COLO668 (cell line): Measurements from ENCODE around the gene C17orf58.
A peak's percentile ranks its signal among the peaks of the same experiment; 100 is the strongest.
"Not testable (repeated sequence)": the region's sequence is repeated elsewhere in the genome, so short reads cannot be mapped to it uniquely, and the experiment has no call there.

Experiments
- DNase-seq: peaks from one replicate; lab custom pipeline; 2025; ENCODE audit not compliant: unreplicated experiment; lab: John Stamatoyannopoulos, UW

The C17orf58 gene

DNA sequence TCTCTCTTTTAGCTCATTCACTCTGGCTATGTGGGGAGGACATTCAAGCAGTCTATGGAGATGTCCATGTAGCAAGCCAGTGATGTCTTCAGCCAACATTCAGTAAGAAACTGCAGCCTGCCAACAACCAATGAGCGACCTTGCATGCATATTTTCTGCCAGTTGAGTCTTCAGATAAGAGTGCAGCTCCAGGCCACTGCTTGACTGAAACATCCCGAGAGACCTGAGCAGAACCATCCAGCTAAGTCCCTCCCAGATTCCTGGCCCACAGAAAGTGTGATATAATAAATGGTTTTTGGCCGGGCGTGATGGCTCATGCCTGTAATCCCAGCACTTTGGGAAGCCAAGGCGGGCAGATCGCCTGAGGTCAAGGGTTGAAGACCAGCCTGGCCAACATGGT lies 10.5 kb upstream of the C17orf58 start:
- no peak for DNase-seq

DNA sequence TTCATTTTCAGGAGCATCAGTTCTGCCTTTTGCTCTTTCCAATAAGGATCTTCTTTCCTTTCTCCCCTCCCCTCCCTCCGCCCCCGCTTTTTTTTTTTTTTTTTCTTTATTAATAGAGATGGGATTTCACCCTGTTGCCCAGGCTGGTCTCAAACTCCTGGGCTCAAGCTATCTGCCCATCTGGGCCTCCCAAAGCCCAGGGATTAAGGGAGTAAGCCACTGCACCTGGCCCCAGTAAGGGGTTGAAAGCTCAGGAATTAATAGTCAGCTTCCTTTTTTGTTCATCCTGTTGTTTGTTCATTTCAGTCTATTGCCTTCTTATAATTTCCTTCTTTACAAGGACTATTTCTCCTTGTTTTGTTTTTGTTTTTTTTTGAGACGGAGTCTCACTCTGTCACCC lies 7.9 kb upstream of the C17orf58 start:
- DNase-seq = no peak

DNA sequence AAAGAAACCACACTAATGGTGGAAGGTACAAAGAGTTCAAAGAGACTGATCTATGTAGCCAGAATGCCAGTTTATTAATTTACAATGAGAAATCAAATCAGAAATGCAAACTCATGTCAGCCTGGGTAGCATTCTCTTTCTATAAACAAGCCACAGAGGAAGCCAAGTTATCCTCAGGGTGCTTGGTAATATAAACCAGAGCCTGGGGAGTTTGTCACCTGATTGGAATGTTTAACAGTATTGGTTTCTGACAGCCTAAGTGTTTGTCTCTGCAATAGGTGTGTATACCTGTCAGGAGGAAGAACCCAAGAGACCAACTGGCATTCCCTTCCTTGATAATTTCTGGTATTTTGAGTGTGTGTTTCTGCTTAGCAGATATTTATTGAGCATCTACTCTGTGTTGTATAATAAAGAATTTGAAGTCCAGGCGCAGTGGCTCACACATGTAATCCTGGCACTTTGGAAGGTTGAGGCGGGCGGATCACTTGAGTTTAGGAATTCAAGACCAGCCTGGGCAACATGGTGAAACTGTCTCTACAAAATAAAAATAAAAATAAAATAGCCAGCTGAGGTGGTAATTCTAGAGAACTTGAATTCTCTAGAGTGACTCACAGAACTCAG lies 3.1 kb upstream of the C17orf58 start:
- no peak for DNase-seq

DNA sequence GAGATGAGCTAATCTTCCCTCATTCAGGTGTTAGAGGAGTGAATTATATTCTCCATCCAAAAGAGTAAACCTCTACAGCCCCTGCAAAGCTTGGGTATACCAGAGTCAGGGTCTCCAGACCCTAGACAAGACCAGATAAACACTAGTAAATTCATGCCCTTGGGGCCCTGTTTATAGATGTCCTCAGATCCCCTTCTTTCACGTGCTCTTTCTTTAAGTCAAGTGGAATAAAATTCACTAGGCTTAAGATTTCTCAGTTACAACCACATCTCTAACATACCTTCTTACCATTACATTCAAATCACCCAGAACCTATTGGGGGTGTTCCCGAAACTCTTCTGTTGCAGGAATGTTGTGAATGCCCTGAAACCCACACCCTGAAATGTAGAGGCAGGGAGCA lies 2.2 kb upstream of the C17orf58 start:
- DNase-seq = no peak

DNA sequence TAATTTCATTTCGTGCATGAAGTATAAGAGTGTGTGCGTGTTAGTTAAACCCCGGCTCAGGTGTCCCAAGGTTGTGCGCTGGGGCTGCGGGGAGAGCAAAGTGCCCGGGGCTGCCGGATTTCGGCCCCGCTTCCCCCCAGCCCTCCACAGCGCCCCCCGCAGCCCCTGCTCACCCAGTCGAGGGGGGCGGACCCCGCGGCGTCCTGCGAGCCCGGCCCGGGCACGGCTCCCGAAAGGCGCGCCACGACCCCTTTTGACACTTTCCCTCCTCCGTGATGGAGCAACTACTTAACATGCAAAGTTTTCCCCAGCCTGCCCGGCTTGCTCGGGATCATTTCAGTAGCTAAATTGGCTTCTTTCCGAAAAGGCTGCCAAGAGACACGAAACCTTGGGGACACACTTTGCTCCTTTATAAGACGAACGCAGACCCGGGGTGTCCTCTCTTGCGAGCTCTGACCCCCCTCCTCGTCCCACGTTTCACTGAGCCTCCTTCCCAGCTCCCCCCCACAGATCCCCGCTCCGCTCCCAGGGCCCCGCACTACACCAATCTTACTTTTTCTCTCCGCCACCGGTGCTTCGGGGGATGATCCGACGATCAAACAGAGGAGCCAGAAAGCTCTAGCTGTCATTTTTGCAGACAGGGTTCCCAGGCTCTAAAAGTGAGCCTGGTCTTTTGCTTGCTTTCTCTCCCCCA lies 552 bp downstream of the C17orf58 start:
- DNase-seq = peak; percentile 4

DNA sequence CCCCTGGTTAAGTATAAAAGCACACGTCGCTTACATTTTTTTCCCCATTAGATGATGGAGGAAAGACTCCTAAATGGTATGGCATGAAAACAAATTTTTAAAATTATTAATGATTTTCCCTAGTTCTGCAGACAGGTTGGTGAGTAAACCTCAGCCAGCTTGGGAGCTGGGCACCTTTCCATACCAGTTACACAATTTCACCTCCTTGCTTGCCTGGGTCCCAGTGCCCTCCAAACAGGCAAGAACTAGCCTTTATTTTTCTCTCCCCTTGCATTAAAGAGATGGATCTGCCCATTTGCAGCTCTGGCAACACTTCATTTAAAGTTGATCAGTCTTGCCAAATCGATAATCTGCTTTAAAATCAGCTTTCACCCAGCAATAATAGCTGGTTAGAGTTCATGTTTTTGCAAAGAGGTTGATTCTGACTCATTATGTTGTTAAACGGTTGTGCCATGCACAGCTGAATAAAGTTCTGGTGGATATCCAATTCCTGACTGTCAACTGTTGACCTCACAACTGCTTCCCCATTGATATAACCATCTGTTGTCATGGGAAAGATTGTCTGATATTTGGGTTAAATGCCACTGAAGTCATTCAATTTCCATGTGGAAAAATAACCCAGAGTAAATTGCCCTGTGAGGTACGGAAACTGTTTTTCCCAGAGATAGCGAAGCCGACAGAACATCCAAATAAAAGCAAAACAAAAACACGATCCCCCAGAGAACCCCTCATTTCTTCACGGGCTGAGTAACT lies 1.3 kb downstream of the C17orf58 start:
- no peak for DNase-seq

DNA sequence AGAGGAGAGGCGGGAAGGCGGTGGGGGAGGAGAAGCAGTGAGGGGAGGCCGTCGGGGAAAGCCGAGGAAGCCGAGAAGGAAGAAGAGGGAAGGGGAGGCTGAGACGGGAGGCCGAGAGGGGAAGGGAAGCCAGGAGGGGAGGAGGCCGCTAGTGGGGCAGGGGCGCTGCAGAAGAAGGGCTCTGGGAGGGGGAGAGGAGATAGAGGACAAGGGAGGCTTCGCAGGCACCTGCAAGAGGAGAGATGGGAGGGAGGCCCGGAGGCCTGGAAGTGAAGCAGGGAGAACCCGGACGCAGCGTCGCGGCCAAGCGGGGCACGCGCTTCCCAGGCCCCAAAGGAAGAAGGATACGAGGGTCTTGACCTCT lies 2.3 kb downstream of the C17orf58 start:
- peak; percentile 43 for DNase-seq

DNA sequence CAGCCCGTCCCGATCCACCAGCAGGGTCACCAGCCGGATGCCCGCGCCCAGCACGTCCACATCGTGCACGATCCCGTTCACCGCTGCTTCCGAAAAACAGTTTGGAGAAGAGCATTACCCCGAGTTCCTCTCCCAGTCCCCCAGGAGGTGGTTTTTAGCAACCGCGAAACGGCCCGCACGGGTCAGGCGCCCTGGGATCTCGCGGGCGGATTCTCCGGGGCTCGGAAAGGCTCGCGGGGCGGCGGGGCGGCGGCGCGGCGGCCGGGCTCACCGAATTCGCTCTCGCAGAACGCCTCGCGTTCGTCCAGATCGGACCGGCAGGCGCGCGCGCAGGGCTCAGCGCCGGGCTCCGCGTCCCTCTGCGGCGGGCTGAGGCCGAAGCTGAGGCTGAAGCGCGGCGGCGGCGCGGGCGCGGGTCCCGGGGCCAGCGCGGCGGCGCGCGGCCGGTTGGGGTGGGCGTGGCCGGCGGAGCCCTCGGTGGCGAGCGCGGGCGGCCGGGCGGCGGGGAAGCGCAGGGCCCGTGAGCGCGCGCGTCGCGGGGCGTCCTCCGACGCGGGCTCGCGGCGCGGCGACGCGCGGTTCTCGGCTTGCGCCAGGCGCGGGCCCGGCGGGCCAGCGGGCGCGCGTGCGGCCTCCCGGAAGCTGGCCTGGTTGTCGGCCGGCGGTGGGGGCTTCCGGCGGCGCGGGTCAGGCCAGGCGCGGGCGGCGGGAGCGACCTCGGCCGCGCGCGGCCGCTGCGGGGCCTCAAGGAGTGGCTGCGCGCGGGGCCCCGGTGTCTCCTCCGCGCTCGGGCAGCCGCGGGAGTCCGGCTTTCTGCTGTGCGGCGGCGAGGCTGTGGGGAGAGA lies 2.9 kb downstream of the C17orf58 start:
- DNase-seq = peak; percentile 93

DNA sequence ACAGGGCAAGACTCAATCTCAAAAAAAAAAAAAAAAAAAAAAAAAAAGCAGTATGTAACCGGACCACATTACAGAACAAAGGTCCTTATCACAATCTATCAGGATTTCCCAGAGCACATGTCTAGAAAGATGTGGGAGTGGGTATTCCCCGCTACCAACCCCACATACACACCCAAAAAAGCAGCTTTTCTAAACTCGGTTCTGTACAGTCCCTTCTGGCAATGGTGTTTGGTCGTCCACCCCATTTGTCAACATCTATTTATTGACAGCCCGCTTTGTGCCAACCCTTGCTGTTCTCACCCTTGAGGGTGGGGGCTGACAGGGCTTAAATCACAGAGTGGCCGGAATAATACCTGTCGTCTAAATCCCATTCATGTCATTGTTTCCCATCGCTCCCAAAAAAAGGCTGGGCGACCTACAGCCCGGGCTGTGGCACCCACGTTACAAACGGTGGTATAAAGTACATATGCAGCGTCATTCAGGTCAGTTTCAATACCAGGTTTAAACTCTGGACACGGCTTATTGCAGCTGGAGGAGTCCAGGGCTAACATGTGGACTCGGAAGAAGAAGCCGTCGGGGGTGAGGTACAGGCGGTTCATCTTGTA lies 3.6 kb downstream of the C17orf58 start:
- DNase-seq = peak; percentile 26

DNA sequence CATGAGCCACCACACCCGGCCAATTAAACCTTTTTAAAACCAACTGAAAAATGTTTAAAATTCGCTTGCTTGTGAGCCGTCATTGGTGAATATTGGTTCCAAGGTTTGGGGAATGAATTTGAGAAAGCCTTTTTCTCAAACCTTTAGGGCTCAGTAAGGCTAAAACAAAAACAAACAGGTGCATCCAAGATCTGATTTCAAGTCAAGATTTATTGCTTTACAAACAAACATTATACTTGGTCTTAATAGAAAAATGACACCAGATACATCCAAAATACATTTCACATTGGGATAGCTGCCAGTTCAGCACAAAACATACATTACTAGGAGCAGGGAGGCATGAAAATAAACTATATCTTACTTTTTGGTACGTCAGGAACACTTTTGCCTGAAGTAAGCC lies 5.4 kb downstream of the C17orf58 start:
- DNase-seq = no peak

DNA sequence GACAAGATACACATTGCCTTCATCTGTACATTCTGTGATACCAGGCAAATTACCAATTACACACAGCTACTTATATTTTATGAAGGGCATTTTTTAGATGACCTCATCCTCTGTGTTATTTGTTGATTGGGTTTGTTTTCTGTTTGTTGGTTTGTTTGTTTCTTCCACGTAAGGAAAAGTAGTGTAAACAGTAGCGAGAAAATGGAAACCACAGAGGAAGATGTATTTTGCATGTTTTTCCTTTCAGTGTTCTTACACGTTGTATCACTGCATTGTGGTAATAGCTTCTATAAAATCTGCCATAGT lies 12.9 kb downstream of the C17orf58 start:
- no peak for DNase-seq

DNA sequence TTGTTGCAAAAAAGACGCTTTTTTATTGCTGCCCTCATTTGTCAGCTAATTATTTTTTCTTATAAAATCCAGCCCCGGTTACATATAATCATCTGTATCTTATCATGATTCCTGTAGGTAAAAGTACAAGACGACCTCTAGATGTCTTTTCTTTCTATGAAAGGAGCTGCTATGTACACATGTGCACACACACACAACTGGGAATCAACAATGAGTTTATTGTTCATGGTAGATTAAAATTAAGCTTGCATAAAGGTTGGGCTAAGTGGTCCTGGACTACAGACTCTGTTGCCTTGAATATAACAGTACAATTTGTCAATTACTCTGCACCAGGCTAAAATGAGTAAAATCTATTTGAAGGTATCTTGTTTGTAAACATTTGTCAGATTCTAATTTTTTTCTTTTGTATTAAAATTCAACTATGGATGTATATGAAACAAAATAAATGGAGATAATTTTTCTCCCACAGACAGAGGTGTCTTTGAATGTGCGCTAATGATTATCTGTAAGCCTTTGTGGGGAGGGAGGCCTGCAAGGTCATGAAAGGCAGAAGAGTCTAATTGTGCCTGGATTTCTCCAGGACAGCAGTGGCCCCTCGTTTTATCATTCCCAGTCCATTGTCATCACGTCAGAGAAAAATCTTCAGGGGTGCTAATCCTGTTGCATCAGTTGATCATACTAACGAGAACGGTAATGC lies 13.4 kb downstream of the C17orf58 start:
- DNase-seq = no peak

DNA sequence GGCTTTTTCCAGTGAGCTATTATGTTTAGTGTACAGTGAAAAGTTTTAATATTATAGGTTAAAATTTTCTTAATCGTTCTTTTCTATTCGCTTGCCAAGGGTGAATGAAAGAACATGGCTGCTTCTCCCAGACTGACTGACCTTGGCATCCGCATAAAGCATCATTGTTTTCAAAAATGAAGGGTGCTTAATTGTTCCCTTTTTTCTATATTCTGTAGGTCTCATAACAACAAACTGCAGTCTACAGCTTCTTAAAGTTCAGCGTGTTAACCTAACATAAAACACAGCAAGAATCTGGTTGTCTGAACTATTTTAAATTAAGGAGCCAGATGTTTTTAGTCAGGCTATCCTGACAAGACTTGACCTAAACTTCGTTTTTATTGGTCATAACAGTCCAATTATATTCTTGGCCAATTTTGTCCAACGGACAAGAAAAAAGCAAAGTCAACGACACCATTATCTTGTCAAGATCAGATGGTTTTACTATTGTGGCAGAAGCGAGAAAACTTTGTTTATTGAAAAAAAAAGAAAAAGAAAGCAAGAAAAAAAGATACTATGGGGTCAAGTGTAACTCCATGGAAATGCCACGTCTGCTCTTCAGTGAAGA lies 14.1 kb downstream of the C17orf58 start:
- DNase-seq = no peak

DNA sequence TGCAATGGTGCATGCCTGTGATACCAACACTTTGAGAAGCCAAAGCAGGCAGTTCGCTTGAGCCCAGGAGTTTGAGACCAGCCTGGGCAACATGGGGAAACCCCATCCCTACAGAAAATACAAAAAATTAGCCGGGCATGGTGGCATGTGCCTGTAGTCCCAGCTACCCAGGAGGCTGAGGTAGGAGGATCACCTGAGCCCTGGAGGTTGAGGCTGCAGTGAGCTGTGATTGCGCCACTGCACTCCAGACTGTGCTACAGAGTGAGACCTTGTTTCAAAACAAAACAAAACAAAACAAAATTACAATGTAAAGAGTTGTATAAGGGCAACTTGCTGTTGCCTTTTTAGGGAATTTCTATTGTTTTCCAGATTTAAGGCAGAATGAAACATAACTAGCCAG lies 15.4 kb downstream of the C17orf58 start:
- not testable (repeated sequence) for DNase-seq

DNA sequence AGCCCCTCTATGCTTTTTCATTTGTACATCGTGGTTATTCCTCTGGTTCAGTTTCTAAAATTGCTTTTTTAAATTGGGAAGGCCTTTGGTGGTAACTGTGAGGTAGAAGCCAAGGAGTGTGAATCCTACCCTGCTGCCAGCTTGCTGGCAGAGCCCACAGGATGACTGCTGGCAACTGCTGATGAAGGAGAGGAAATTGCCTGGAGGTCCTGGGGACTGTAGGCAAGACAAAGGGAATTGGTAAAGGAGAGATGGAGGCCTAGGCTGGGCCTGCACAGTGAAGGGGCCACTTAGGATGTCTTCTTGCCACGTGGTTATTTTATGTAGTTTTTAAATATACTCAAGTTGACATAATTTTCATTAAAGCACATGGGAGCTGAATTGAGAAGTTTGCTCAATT lies 15.8 kb downstream of the C17orf58 start:
- DNase-seq = no peak

DNA sequence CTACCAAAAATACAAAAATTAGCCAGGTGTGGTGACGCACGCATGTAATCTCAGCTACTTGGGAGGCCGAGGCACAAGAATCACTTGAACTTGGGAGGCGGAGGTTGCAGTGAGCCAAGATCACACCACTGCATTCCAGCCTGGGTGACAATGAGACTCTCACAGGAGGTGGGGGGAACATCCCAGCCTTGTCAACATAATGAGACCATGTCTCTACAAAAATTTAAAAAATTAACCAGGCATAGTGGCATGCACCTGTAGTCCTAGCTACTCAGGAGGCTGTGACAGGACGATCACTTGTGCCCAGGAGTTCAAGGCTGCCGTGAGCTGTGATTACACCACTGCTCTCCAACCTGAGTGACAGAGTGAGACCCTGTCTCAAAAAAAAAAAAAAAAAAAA lies 20.0 kb downstream of the C17orf58 start:
- DNase-seq = not testable (repeated sequence)

DNA sequence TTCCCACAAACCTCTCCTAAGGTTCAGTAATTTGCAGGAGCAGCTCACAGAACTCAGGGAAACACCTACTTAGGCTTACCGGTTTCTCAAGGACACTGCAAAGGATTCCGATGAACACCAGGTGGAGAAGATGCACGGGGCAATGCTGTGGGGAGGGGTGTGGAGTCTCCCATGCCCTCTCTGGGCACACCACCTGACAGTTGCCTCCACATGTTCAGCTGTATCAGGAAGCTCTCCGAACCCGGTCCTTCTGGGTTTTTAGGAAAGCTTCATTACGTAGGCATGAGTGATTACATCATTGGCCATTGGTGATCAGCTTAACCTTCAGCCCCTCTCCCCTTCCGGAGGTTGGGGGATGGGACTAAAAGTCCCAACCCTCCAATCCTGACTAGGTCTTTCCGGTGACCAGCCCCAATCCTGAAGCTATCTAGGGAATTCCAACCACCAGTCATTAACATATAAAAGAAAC lies 21.6 kb downstream of the C17orf58 start:
- no peak for DNase-seq

DNA sequence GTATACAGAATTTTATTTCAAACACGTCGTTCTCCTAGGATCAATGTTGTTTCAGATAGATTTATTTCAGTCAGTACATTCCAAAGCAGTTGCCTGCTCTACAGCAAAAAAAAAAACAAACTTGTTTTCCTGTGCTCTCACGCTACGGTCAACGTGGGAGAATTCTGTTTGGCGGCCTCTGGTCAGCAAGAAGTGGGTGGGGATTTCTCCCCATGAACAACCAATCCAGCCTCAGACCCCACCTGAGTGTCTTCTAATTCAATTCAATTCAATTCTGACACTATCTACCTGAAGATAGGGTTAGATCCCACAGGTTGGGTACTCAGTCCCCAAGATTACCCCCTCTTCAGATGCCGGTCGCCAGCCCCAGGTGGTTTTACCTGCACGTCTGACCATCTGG lies 22.1 kb downstream of the C17orf58 start:
- DNase-seq = no peak

DNA sequence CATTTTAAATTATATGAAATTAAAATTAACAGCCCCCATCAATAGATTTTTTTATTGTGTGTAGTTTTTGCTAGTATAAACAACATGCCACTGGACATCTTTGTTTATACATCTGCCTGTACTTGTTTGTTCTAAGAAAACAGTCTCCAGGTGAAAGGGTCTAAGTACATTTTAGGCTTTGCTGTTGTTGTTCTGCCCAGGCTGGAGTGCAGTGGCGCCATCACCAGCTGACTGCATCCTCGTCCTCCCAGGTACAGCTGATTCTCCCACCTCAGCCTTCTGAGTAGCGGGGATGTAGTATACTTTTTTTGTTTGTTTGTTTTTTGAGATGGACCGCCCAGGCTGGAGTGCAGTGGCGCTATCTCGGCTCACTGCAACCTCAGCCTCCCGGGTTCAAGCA lies 25.5 kb downstream of the C17orf58 start:
- peak; percentile 12 for DNase-seq

DNA sequence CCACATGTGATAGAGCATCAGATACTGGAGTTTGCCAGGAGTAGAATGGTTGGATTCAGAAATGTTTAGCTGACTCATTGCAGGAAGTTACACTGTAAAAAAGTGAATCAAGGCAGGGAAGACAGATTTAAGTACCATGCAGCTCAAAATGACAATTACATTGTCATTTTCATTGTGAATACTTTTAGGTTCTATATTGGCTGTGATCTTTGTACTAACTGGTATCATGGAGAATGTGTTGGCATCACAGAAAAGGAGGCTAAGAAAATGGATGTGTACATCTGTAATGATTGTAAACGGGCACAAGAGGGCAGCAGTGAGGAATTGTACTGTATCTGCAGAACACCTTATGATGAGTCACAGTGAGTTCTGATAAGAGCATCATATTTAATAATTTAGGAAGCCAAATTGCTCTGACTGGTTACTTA lies 33.1 kb downstream of the C17orf58 start:
- DNase-seq = peak; percentile 70
